ENCODE results near the gene SORBS2.

Gene SORBS2

DNA sequence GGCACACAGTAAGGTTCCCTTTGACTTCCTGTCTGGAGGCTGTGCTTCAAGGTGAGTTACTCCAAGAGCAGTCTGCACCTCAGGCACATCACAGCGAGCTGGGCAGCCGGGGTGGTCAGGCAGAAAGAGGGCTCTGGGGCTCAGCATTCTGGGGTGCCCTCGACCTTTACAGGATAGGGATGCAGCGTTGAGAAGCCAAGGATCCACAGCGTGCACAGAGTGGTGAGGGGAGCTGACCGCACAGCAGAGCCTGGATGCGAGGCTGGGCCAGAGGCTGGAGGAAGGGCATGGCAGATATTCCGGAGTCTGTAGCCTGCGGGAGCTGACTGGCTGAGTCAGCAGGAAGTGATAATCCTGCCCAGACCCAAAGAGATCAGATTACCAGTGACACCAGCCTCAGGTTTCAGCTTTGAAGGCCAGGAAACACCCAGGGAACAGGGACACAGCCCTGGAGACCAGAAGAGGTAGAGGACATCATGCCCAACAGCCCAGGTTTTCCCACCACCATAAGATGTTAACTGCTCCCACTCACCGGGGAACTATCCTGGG lies 238.3 kb downstream of the SORBS2 start:
- H3K27ac ChIP-seq: peak overlapping the region; percentile 63
- no peak for TF ChIP-seq ZFX (IDR thresholded peaks at IDR 0.05; ENCODE audit: borderline replicate concordance)
- TF ChIP-seq, protein P1, sequence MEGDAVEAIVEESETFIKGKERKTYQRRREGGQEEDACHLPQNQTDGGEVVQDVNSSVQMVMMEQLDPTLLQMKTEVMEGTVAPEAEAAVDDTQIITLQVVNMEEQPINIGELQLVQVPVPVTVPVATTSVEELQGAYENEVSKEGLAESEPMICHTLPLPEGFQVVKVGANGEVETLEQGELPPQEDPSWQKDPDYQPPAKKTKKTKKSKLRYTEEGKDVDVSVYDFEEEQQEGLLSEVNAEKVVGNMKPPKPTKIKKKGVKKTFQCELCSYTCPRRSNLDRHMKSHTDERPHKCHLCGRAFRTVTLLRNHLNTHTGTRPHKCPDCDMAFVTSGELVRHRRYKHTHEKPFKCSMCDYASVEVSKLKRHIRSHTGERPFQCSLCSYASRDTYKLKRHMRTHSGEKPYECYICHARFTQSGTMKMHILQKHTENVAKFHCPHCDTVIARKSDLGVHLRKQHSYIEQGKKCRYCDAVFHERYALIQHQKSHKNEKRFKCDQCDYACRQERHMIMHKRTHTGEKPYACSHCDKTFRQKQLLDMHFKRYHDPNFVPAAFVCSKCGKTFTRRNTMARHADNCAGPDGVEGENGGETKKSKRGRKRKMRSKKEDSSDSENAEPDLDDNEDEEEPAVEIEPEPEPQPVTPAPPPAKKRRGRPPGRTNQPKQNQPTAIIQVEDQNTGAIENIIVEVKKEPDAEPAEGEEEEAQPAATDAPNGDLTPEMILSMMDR (IDR thresholded peaks at IDR 0.05): no peak

DNA sequence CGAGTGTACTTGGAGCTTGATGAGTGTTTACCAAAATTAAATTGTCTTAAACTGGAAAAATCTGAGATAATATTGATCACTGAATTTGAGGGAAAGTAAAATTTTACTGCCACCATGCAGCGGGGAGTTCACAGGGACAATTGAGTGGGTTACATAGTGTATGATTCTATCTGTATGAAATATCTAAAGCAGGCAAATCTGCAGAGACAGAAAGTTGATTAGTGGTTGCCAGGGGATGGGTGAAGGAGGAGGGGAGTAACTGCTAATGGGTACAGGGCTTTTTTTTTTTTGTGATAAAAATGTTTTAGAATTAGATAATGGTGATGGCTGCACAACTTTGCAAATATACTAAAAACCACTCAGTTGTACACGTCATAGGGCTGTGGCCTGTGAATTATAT lies 241.3 kb downstream of the SORBS2 start:
- TF ChIP-seq, protein P1 (IDR thresholded peaks at IDR 0.05): no peak
- no peak for TF ChIP-seq ZFX (IDR thresholded peaks at IDR 0.05; ENCODE audit: borderline replicate concordance)
- H3K27ac ChIP-seq: no peak overlapping the region

DNA sequence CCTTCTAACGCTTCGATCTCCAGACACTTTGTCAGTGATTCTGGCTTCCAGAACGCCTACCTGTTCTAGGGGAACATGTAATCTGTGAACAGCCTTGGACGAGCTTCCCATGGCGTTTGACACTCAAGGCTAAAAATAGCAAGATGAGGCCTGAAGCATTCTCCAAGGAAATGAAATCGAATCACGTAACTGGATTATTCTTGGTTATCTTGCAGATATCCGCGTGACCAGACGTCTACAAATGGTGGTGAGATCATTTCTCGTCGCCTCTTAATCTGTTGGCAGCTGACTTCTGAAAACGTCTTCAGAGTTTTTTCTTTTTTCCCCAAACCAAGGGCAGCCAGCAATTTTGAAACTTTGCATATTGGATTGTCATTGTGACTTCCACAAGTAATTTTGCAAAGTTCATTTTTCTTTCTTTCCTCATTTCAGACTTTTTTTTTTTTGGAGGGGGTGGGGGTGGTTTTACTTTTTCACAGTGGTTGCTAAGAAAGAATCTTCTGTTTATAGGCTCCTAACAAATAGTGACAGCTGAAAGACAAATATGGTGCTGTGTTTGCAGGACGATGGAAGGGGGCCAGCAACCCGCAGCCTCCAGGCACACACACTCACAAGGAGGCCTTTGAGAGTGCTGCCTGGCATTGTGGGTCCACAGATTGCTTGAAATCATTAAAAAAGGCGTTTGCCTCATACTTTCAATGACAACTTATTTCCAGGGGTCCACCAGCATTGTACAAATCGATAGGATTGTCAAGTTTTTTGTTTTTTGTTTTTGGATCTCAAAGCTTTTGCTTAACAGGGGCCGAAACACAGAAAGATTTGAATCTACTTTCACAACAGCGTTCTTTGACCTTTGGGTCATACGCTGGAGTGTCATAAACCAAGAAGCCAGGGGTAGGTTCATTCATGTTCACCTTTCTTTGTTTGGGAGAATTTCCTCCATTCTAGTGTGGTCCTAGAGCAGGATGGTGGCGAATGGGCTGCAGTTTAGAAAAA lies 244.3 kb downstream of the SORBS2 start:
- peak overlapping the region; percentile 84 for H3K27ac ChIP-seq
- TF ChIP-seq ZFX (IDR thresholded peaks at IDR 0.05; ENCODE audit: borderline replicate concordance): no peak
- TF ChIP-seq, protein P1 (IDR thresholded peaks at IDR 0.05): no peak

DNA sequence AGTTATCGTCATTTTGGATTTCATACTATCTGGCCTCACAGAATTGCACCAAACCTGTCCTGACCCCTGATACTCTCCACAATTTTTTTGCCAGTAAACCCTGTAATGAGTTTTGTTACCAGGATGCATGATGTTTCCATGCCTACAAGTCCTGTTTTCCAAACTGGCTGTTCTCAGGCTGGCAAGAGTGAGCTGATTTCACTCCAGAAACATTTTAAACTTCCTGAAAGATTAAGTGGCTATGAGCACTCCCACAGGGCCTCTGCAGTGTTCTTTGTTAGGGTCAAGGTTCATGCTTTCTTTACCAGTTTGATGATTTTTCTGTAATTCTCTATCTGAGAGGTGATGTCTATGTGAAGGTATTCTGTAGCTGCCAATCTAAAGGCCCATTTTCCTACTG lies 245.0 kb downstream of the SORBS2 start:
- peak overlapping the region; percentile 84 for H3K27ac ChIP-seq
- TF ChIP-seq ZFX (IDR thresholded peaks at IDR 0.05; ENCODE audit: borderline replicate concordance): no peak
- TF ChIP-seq, protein P1 (IDR thresholded peaks at IDR 0.05): no peak

DNA sequence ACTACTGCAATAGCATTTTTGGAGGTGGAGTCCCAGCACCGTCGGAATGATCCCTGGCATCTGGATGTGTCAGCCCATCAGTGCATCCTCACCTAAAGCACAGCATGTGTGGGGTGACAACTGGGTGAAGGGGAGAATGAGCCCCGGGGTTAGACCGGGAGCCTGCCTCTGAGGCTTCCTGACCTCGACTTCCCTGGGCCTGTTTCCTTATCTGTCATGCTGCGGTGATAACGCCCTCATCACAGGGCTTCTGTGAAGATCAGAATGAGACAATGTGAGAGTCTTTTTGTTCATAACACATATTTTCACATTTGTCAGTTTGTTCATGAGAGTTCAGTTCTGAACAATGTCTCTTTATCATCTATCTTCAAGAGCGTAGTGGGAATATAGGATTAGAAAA lies 245.6 kb downstream of the SORBS2 start:
- no peak for TF ChIP-seq ZFX (IDR thresholded peaks at IDR 0.05; ENCODE audit: borderline replicate concordance)
- TF ChIP-seq, protein P1 (IDR thresholded peaks at IDR 0.05): no peak
- H3K27ac ChIP-seq: peak overlapping the region; percentile 84

DNA sequence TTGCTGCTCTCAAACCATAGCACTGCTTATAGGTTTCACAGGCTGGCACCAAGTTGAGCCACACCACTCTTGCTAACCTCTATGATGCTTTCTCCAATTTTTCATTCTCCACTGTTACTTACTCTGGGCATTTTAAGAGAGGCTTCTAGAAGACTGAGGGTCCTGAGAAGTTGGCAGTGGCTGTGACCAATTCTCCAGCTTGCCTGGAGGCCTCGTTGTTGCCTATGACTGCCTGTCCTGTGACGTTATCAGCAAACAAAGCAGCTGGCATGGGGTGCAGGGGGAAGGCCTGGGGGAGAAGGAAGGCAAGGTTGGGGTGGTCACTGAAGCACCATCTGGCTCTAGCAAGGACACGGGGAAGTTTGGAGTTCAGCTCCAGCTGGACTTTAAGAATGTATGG lies 246.3 kb downstream of the SORBS2 start:
- no peak for TF ChIP-seq ZFX (IDR thresholded peaks at IDR 0.05; ENCODE audit: borderline replicate concordance)
- TF ChIP-seq, protein P1 (IDR thresholded peaks at IDR 0.05): no peak
- no peak overlapping the region for H3K27ac ChIP-seq

DNA sequence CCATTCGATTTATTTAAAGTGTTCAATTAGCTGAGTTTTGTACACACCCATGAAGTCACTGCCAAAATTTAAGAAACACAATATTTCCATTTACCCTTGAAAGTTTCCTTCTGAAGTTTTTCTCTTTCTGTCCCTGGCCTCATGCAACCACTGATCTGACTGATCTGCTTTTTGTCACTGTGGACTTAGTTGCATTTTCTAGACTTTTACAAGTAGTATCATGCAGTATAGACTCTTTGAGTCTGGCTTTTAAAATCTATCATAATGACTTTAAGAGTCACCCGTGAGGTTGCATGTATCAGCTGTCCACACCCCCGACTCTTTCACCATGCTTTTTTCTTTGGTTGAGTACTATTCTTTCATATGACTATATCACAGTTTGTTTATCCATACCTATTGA lies 247.6 kb downstream of the SORBS2 start:
- TF ChIP-seq, protein P1 (IDR thresholded peaks at IDR 0.05): no peak
- TF ChIP-seq ZFX (IDR thresholded peaks at IDR 0.05; ENCODE audit: borderline replicate concordance): no peak
- H3K27ac ChIP-seq: no peak overlapping the region
